ENCODE results near the gene ACVR1.

Gene ACVR1

DNA sequence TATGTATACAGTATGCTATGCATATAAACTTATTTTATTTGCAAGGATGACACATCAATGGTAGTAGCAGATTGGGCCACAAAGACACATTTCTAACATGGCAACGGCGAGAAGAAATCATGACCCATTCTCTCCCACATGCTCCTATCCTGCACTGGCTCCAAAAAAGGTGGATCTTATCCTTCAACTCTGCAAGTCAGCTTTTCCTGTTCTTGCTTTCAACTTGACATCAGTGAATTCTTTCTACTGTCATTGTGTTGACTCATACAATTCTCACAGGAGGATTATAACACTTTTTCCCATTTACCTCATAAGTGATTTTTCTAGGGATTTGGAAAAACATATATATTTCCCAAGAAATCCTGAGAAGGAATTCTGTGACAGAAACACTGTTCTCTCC is 53.1 kb downstream of the ACVR1 start:
- no peak for DNase-seq

DNA sequence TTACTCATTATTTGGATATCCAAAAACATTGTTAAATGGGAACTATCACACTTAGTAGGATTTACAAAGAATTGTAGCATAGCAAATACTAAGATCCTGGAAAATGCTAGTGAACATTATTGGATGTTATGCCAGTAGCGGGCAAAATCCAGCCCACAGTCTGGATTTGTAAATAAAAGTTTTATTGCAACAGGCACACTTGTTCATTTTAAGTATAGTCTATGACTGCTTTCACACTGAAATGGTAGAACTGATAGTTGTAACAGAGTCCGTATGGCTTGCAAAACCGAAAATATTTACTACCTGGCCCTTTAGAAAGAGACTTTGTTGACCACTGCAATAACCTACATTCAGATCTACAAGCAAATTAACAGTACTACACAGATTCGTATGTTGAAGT is 53.6 kb downstream of the ACVR1 start:
- DNase-seq: no peak

DNA sequence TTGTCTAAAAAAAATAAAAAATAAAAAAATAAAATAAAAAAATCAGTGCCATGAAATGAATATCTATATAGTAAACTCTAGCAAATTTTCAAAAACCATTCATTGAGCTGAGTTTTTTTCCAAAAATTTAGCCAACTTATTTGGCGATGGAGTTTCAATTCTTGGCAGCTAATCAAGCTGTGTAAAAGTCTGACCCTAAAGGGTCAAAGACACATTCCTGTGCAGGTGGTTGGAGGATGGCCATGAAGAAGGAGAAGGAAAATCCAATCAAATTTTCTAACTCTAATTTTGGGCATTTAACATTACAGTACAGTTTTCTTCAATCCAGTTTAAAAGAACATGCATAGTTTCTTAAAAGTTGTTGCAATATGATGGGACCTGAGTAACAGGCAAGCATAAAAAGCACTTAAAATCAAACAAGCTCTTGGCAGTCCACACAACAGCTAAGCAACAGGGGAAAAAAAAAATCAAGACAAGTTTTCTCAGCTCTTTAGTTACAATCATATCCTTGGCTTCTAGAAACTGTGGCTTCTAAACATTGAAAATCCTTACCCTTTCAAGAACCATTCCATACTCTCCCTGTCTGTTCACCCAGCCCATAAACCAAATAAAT is 54.5 kb downstream of the ACVR1 start:
- no peak for DNase-seq

DNA sequence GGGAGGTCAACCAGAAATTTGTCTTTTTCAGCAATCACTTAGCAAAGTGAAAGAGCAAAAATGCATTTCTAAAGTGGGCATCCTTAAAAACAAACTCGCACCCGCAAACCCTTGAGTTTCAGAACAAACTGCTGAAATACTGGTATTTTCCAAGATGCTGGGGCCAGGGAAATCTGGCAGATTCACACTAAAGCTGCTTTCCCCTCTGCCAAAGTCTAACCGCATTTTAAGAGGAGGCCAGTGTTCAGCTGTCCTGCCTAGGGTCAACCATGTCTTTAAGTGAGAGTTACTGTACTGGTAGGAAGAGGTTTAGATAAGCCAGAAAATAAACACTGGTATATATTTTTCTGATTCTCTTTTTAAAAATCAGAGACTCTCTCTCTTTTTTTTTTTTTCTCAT is 55.9 kb downstream of the ACVR1 start:
- no peak for DNase-seq

DNA sequence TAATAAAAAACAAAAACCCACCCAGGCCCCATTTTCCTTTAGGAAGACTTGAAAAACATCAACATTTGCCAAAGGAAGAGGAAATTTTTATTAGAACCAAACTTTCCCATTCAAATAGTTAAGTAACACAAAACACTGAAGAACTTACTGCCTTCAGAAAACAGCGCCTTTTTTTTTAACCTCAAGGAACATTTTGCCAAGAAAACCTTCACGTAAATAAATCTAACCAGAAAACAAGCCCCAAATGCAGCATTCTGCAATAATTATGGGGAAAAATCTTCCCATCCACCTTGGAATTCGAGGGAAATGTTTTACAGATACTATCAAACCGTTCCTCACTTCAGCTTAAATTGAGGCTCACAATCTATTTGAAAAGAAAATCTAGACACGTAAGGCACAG is 56.4 kb downstream of the ACVR1 start:
- no peak for DNase-seq

DNA sequence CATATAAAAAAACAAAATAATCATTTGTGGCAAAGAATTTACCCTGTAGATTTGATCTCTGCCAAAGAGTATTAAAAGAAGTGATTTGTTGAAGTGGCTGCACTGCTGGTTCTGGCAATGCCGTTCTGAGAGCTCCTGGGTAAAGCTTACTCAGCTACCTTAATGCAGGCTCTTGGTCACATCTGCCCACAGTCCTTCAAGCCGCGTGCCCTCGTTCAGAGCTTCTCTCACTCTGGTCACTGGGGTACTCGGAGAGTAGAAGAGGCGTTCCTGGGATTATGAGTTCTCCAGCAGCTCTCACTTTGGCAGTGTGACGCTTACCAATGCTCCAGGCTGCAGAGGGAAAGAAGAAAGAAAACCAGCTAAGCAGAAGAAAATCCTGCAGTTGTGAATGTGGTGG is 57.9 kb downstream of the ACVR1 start:
- DNase-seq: no peak

DNA sequence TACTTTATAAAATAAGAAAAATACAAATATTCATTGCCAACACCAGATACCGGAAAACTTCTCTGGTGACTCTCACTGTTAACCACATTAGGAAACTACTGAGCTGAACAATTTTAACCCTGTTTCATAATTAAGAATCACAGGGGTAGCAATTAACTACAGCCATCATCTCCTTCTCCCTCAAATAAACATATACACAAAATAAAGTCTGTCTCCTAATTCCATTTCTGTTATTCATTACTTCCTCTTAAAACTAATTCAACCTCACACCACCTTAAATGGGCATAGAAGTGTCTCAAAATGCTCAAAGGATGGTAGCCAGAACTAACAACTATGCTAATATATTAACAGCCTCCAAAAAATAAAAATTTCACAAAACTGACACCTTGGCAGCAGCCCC is 60.7 kb downstream of the ACVR1 start:
- no peak for DNase-seq

DNA sequence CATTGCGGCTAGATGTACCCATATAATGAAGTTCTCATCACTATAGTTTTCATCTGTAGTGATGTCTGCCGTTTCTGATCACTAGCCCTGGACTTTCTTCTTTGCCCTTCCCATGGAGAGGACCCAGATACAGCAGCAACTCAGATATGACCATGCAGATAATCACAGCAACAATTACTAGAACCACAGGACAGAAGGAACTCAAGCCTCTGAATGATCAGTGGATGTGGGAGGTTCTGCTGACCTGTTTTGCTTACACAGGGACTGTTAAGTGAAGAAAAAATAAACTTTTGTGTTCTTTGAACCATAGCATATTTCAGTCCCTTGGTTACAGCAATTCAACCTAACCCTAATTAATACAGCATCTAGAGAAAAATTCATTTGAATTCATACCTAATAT is 62.7 kb downstream of the ACVR1 start:
- DNase-seq: no peak

DNA sequence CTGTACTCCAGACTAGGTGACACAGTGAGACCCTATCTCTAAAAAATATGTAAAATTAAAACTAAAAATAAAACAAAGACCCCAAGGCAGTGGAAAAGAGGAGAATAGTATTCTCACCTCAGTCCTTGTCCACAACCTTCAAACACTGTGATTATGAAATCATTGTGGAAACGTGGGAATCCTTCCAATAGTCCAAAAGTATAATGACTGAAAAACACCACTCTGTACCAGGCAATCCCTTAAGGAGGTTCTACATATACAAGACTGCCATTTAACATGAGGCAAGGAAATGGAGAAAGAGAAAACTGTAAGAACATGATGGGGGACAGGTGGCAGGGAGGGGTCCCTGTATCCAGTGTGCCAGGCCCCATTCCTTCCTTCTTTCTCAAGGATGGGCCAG is 66.1 kb downstream of the ACVR1 start:
- no peak for DNase-seq

DNA sequence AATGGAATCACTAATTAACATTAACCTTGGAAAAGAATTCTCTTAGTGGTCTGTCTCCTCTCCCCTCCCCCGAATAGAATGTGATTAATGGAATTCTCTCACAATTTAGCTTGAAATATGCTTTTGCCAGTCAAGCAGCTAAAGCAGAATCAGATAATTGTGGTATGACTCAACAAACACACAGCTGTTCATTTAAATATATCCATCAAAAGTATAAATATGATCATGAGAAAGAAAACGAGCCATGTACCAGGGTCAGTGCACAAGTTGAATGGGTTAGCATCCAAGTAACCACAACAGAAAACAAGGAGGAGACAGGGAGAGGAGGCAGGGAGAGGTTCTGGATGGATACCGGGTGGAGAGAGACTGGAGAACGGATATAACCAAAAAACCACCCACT is 66.9 kb downstream of the ACVR1 start:
- no peak for DNase-seq

DNA sequence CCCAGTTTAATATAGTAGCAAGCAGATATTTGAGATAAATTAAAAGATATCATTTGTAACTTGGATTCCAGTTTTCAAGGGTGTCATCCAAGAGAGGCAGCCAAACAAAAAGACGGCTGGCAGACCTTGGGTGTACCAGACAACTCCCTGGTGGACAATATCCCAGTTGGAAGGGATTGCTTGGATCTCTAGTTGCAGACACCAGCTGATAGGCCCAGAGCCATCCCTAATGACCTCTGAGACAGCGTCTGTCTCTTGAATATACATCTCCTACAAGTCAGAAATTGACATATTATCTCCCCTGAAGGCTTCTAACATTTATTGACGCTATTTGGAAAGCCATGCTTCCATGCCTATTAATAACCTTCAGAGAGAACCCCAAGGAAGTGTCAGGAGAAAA is 67.7 kb downstream of the ACVR1 start:
- no peak for DNase-seq

DNA sequence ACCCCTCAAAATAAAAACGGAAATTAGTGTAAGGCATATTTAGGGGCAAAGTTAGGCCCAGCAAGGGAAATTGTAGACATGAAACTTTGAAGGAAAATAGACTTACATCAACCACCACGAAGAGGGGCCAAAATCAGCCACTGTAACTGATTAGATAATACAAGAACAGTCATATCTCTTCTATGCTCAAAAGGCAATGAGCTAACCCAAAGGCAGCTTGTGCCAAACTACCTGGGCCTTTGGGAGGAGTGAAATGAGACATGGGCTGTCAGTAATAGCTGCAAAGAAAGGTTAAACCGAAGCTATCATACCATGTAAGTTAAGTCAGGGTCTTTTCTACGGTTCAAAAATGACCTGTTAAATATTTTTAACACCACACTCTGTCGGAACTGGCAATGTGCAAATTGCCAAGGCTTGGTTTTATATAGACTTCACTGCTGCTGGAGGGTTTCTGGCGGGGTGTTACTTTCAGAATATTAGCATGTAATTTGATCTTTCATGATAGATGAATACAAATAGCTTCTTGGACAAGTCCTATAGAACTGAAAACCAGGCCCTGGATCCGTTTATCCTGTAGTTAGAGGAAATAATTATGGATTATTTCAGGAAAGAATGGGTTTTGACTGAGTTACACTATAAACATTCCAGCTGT is 69.6 kb downstream of the ACVR1 start:
- DNase-seq: no peak

DNA sequence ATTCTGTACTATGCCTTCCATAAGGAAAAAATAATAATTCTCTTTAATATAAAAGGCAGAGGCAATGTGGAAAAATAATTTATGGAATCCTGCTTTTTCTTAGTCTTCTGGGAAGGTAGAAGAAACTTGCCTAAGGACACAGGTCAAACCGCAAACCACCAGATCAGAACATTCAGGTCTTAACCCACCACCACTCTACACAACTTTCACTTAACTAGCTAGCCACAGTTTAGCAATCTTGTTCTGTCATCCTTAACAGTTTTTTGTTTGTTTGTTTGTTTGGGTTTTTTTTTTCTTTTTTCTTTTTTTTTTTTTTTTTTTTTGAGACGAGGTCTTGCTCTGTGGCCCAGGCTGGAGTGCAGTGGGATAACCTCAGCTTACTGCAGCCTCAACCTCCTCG is 70.6 kb downstream of the ACVR1 start:
- DNase-seq: no peak

DNA sequence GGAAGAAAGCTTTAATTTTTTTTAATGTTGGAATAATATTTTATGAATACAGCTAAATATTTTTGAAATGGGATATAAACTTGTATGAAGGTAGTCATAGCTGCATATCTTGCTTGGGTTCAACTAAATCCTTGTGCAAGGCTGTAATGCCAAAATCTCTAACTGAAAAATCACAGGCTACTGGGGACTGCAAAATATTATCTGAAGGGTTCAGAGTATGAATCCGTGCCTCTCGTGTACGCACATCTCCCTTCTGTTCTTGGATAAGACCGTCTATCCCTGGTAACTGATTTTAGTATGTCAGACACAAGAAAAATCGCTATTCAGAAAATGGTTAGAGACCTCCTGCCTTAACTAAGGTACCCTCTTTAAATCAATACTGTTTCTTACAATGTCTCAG is 71.8 kb downstream of the ACVR1 start:
- no peak for DNase-seq

DNA sequence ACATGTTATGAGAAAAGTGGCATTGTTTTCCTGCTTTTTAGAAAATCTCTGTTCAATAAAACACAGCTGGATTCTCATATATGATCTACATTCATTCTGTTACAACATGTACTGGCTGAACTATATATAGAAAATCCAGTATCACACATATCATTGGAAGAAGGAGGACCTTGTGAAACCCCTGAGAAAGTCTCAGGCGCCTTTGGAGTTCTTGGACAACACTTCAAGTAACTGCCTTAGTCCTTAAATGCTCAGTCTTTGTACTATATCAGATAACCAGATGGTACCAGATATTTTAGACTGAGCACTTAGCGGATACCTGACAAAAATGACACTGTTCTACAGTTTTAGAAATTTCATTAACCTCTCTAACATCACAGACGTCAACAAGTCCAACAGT is 72.2 kb downstream of the ACVR1 start:
- DNase-seq: no peak

DNA sequence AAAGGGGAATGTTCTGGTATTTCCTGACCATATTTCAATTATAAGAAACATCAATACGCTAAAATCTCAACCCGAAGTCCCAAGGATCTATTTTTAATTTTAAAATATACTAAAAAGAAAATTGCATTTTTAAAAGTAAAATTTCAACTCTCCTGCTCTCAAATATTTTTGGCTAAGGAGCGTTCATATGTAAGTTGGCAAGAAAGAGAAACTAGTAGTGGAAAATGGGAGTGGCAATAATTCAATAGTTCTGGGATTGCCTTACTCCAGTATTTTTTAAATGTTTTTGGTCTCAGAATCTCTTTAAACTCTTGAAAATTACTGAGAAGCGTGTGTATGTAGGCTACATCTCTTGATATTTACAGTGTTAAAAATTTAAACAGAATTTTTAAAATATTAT is 72.7 kb downstream of the ACVR1 start:
- no peak for DNase-seq

DNA sequence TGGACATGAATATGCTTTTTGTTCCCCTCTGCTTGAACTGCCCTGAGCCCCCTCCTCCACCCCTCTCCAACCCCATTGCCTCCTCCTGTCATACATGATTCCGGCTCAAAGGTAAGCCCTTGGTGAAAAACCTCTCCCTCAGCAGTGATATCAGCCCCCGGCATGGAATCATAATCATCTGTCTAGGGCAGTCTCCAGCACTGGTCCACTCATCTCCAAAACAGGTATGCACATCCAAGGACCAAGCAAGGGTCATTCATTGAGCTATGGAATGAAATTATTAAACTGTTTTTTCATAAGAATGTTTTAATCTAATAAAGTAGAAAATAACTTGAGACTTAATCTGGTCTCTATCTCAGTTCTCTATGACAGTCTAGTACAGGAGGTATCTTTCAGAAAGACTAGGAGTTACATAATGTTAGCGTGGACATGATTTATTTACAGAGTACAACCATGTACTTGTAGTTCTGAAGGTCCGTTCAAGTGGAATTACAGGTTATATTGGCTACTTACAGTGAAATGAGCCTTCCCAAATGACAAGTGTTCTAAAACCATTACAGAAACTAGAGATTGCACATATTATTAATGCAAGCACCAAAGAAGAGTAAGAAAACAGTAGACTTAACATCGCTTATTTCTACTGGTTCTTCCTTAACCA is 75.2 kb downstream of the ACVR1 start:
- no peak for DNase-seq

DNA sequence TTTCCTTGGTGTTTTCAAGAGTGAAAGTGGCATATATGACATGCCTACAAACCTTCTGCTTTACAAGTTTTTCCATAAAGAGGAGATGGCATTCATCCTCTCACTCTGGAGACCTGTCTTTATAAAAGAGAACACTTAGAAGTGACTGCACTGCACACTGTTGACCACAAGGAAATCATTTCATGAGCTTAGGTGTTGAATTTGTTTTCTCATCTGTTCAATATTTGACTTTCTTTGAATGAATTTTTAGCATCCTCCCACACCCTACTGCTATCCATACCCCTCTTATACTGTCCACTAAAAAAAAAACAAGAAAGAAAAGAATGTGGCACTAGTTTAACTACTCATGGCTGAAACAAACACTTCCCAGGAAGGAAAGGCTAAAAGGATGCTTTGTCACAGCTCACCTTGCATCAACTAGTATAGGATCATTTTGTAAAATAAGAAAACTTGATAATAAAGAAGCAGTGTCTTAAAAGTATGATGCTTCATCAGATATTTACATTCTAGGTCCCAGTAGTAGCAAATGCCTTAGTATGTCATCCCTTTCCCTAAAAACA is 83.0 kb downstream of the ACVR1 start:
- DNase-seq: no peak

DNA sequence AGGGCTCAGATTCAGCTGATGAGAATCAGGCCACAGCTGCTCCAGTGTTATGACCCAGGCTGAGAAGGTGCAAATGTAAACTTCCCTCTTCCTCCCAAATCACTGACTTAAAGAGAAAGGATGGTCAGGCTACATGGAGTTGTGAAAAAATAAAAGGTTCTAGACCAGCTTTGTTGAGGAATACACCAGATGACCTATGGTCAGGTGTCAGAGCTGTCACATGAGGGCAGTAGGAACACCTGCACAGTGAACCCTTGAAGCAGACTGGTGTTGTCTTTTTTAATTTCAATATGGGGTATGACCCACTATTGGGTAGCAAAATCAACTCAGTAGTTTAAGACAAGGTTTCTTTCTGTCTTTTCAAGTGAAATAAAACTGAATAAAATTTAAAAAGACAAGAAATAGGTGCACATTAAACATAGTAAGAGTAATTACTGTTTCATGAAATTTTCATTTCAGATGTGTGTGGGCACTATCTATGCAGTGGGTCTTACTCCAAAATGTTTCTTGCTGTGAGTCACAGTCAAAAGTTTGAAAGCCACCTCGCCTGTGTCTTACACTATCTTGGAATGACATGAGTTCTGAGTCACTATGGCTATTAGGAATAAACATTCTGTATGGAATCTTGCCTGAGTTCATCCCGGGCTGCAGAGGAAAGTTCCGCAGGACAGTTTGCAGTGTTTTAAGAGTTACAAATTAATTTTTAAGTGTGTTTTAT is 83.6 kb downstream of the ACVR1 start:
- no peak for DNase-seq

DNA sequence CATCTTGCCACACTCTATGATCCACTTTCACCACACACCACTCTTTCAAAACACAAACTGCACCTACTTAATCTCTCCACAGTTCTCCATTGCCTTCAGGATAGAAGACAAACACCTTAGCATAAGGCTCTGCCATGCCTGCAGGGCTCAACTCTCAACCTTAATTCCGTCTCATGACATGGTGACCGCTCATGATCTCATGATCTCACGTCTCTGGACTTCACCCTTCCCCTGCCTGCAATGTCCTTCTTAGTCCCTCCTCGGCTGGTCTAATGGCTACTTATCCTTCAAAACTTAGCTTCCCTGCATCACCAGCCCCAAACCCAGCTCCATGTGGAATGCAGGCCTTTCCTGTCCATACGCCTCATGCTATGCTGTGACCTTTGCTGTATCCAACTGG is 85.3 kb downstream of the ACVR1 start:
- no peak for DNase-seq

DNA sequence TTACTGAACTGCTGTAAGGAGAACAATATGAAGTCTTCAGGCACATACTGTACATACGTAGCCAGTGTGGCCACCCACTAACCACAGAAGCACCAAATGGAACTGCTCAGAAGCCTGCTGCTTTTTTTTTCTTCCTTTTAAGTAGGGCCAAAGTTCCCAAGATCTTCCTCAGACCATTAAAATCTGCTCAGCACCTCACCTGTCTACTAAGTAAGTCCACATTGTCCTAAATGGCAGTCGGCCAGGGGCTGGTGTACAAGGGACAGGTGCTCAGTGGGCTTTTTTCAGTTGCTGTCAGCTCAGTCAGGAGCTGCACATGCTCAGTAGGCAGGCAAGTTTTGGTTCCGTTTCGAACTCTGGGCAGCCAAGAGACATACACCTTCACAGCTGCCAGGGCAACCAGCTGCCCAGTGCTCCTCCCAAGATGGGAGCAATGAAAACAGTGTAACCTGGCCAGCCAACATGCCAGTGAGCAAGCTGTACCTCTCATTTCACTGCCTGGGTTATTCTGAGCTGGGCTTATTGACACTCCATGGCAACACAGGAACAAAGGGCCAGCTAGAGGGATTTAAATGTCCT is 86.1 kb downstream of the ACVR1 start:
- DNase-seq: no peak

DNA sequence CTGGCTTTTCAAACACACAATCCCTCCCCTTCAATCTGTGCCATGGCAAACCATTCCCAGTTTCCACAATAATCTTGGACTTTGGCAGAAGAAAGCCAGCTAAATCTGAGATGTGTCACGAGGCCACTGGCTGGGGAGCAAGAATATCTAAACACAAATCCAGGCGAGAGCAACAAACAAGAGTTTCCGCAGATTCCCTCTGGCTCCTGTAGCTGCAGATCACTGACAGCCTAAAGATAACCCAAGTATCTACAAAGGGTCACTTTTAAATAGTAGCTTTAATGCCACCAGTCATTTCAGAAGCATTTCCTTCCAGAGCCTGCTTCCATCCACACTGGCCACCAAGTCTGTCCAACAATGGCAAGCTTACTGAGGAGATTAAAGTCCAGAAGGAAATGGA is 86.9 kb downstream of the ACVR1 start:
- no peak for DNase-seq

DNA sequence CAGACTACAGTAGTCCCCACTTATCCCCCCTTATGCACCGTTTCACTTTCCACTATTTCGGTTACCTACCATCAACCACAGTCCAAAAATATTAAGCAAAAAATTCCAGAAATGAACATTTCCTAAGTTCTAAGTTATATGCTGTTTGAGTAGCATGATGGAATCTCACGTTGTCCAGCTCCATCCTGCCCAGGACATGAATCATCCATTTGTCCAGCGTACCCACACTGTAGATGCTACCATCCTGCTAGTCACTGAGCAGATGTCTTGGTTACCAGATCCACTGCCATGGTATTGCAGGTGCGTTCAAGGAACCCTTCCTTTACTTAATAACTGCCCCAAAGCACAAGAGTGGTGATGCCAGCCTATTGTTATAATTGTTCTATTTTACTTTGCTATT is 87.9 kb downstream of the ACVR1 start:
- no peak for DNase-seq

All from stimulated activated naive CD4-positive, alpha-beta T cell treated with Interleukin-2 at 50 U/mL for 16 hours (primary cell).